HepG2 (cell line): Measurements from ENCODE around the gene RAD9A. TPM values are rescaled to one million over a fixed set of nuclear protein-coding genes. Genes with fewer than 3 reads are reported as not detected.

ENCODE experiments used
- CAMTA2 ChIP-seq: sonication (generic); formaldehyde crosslinking; IDR thresholded peaks from 2 replicates; pipeline ENCODE4 v1.4.0; 2020; ENCODE audit warnings: mild to moderate bottlenecking, missing genetic modification reagents, borderline replicate concordance
- GATAD1 ChIP-seq: IDR thresholded peaks from 2 replicates; pipeline ENCODE4 v1.6.1; 2016; ENCODE audit warnings: missing genetic modification reagents, missing compliant biosample characterization
- GZF1 ChIP-seq: sonication (generic); formaldehyde crosslinking; IDR thresholded peaks from 2 replicates; pipeline ENCODE4 v1.5.1; 2020; ENCODE audit warnings: mild to moderate bottlenecking, missing genetic modification reagents
- HBP1 ChIP-seq: IDR thresholded peaks from 2 replicates; pipeline ENCODE4 v1.6.1; 2016; ENCODE audit warnings: low read depth, control low read depth
- KAT8 ChIP-seq: IDR thresholded peaks from 2 replicates; pipeline ENCODE4 v1.6.1; 2016; ENCODE audit warnings: missing genetic modification reagents, missing compliant biosample characterization
- KDM2A ChIP-seq: sonication (generic); formaldehyde crosslinking; IDR thresholded peaks from 2 replicates; pipeline ENCODE4 v1.4.0; 2020; ENCODE audit warnings: low read depth, missing genetic modification reagents, borderline replicate concordance
- KLF13 ChIP-seq: sonication (generic); formaldehyde crosslinking; IDR thresholded peaks from 2 replicates; pipeline ENCODE4 v1.4.0; 2020; ENCODE audit warnings: mild to moderate bottlenecking, missing genetic modification reagents
- MTA1 ChIP-seq: sonication (generic); formaldehyde crosslinking; IDR thresholded peaks from 2 replicates; pipeline ENCODE4 v1.4.0; 2020; ENCODE audit warnings: missing genetic modification reagents, mild to moderate bottlenecking, borderline replicate concordance
- THYN1 ChIP-seq: sonication (generic); formaldehyde crosslinking; IDR thresholded peaks from 2 replicates; pipeline ENCODE4 v1.8.1; 2023; ENCODE audit warnings: low read depth, mild to moderate bottlenecking, moderate library complexity, missing genetic modification reagents, borderline replicate concordance
- ZBTB43 ChIP-seq: sonication (generic); formaldehyde crosslinking; conservative IDR thresholded peaks from 2 replicates; pipeline ENCODE4 v1.4.0; 2020; ENCODE audit warnings: missing genetic modification reagents
- ZNF280D ChIP-seq: sonication (generic); formaldehyde crosslinking; IDR thresholded peaks from 2 replicates; pipeline ENCODE4 v1.5.1; 2020; ENCODE audit warnings: mild to moderate bottlenecking, missing genetic modification reagents
- ZSCAN31 ChIP-seq: sonication (generic); formaldehyde crosslinking; IDR thresholded peaks from 2 replicates; pipeline ENCODE4 v1.5.0; 2020; ENCODE audit warnings: low read depth, mild to moderate bottlenecking, missing genetic modification reagents
- polyA plus RNA-seq, 8 experiments: library from polyadenylated mRNA; depleted of rRNA in 3 of 8; stranded (reverse) in 7 of 8; unstranded in 1 of 8; fragments of >200 nt; fragmentation: Illumina TruSeq in 4 of 8; extraction: Trizol in 4 of 8; gene quantifications; 2 replicates each; pipeline versions ENCODE4 v1.2.1 to v1.2.3, GENCODE V29; 2011 to 2016; ENCODE audit warnings: low read depth in 4 of 8, missing spikeins in 1 of 8, mixed read lengths in 1 of 8; ENCODE audit not compliant: insufficient read depth in 1 of 8
- total RNA-seq, 5 experiments: library from RNA; depleted of rRNA; stranded (reverse); fragments of >200 nt; fragmentation: Illumina TruSeq; extraction: Trizol; gene quantifications; 2 replicates each; pipeline ENCODE4 v1.2.3, GENCODE V29; 2016; ENCODE audit warnings: low read depth in 1 of 5
- TF ChIP-seq, protein P1 (sequence below): sonication (generic); formaldehyde crosslinking; IDR thresholded peaks from 2 replicates; pipeline ENCODE4 v1.9.0; 2021; ENCODE audit warnings: missing genetic modification reagents, borderline replicate concordance
- TF ChIP-seq, protein P2 (sequence below): IDR thresholded peaks from 2 replicates; pipeline ENCODE4 v1.6.1; 2016; ENCODE audit warnings: low read depth, borderline replicate concordance
- TF ChIP-seq, protein P3 (sequence below): IDR thresholded peaks from 2 replicates; pipeline ENCODE4 v1.6.1; 2018; ENCODE audit warnings: missing genetic modification reagents

The RAD9A gene
- total and polyA plus RNA-seq, 2 of the 13 experiments (the other 11 are each of a cell fraction or from before 2014, with no cell fraction given) = 10.1 to 15.7 TPM

DNA sequence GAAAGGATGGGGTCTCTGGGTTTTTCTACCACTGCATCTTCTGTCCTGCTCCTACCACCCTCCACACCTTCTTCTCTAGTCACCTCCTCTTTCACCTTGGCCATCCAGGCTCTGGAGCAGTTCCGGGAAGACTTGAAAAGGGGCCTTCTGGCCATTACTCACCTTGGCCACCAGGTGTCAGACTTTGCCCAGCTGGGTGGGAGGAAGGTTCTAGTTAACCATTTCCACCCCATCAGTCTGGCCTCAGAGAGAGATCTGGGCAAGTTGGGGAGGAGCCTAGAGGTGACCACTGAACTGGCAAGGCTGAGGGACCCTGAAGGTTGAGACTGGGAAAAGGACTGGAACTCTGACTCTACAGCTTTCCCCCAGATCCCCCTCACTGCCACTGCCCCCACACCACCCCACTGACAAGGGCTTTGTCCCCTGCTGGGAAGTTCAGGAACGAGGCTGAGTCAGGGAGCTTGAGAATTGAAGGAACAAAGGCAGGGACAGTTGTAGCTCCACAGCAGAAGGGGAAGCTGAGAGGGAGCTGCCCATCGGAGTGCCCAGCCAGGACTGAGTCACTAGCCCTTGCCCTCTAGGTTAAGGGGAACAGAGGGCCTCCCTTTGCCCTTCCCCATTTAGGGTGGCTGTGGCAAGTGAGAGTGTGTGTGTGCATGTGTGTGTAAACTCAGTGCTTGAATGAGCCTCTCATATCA is 34.8 kb upstream of the RAD9A start (continued):
- TF ChIP-seq, protein P1, sequence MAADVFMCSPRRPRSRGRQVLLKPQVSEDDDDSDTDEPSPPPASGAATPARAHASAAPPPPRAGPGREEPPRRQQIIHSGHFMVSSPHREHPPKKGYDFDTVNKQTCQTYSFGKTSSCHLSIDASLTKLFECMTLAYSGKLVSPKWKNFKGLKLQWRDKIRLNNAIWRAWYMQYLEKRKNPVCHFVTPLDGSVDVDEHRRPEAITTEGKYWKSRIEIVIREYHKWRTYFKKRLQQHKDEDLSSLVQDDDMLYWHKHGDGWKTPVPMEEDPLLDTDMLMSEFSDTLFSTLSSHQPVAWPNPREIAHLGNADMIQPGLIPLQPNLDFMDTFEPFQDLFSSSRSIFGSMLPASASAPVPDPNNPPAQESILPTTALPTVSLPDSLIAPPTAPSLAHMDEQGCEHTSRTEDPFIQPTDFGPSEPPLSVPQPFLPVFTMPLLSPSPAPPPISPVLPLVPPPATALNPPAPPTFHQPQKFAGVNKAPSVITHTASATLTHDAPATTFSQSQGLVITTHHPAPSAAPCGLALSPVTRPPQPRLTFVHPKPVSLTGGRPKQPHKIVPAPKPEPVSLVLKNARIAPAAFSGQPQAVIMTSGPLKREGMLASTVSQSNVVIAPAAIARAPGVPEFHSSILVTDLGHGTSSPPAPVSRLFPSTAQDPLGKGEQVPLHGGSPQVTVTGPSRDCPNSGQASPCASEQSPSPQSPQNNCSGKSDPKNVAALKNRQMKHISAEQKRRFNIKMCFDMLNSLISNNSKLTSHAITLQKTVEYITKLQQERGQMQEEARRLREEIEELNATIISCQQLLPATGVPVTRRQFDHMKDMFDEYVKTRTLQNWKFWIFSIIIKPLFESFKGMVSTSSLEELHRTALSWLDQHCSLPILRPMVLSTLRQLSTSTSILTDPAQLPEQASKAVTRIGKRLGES = no peak
- TF ChIP-seq MTA1 (CRISPR knock-in tag) = 0 out of 2 replicates have a peak, but pooled peaks have one; percentile 20
- no peak for TF ChIP-seq ZSCAN31 (CRISPR knock-in tag)
- no peak for TF ChIP-seq KLF13 (CRISPR knock-in tag)
- TF ChIP-seq GZF1 (CRISPR knock-in tag) = no peak
- no peak for TF ChIP-seq ZBTB43
- no peak for TF ChIP-seq CAMTA2
- peak; percentile 40 for TF ChIP-seq KDM2A (CRISPR knock-in tag)
- TF ChIP-seq HBP1 (CRISPR knock-in tag) = no peak
- TF ChIP-seq, protein P2, sequence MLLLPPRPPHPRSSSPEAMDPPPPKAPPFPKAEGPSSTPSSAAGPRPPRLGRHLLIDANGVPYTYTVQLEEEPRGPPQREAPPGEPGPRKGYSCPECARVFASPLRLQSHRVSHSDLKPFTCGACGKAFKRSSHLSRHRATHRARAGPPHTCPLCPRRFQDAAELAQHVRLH (CRISPR knock-in tag) = peak; percentile 78; the same call in 1 of the 2 replicates
- TF ChIP-seq ZNF280D (CRISPR knock-in tag) = 0 out of 2 replicates have a peak, but pooled peaks have one; percentile 19
- TF ChIP-seq, protein P3, sequence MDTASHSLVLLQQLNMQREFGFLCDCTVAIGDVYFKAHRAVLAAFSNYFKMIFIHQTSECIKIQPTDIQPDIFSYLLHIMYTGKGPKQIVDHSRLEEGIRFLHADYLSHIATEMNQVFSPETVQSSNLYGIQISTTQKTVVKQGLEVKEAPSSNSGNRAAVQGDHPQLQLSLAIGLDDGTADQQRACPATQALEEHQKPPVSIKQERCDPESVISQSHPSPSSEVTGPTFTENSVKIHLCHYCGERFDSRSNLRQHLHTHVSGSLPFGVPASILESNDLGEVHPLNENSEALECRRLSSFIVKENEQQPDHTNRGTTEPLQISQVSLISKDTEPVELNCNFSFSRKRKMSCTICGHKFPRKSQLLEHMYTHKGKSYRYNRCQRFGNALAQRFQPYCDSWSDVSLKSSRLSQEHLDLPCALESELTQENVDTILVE (CRISPR knock-in tag) = 0 out of 2 replicates have a peak, but pooled peaks have one; percentile 26
- no peak for TF ChIP-seq THYN1 (CRISPR knock-in tag)
- TF ChIP-seq KAT8 (CRISPR knock-in tag) = peak; percentile 68
- TF ChIP-seq GATAD1 (CRISPR knock-in tag) = 0 out of 2 replicates have a peak, but pooled peaks have one; percentile 29
